Endodermal cell (in vitro differentiated cells): ENCODE data around the gene CPEB3. TPM values are rescaled to one million over a fixed set of nuclear protein-coding genes. Genes with fewer than 3 reads are reported as not detected.

Experiments used
- DNase-seq: peaks from one replicate; pipeline ENCODE4 v3.0.0-alpha.2; 2017
- H3K27ac ChIP-seq: 2 replicates; pipeline ENCODE4 v1.5.1; 2013; ENCODE audit warnings: mild to moderate bottlenecking, low read depth, low read length, moderate library complexity
- H3K27me3 ChIP-seq: 2 replicates; pipeline ENCODE4 v1.6.1; 2013; ENCODE audit warnings: mild to moderate bottlenecking, low read length, moderate library complexity; ENCODE audit not compliant: insufficient read depth, control insufficient read depth, poor library complexity, severe bottlenecking
- H3K36me3 ChIP-seq: 2 replicates; pipeline ENCODE4 v1.7.0; 2013; ENCODE audit warnings: mild to moderate bottlenecking, low read length, moderate library complexity; ENCODE audit not compliant: control insufficient read depth, insufficient read depth
- H3K4me1 ChIP-seq: one replicate; pipeline ENCODE4 v1.7.0; 2013; ENCODE audit warnings: low read length; ENCODE audit not compliant: control insufficient read depth, insufficient read depth
- H3K4me3 ChIP-seq: 2 replicates; pipeline ENCODE4 v1.5.1; 2013; ENCODE audit warnings: mild to moderate bottlenecking, low read length, moderate library complexity
- H3K9ac ChIP-seq: 2 replicates; pipeline ENCODE4 v1.6.1; 2013; ENCODE audit warnings: mild to moderate bottlenecking, low read length, moderate library complexity; ENCODE audit not compliant: poor library complexity, severe bottlenecking; ENCODE audit errors: extremely low read depth
- H3K9me3 ChIP-seq: 2 replicates; pipeline ENCODE4 v1.6.1; 2013; ENCODE audit warnings: mild to moderate bottlenecking, low read length, moderate library complexity; ENCODE audit not compliant: control insufficient read depth
- H3K27ac Mint-ChIP-seq: 2 replicates; pipeline ENCODE4 v1.8.0; 2020; ENCODE audit warnings: mixed read lengths
- H3K27me3 Mint-ChIP-seq: 2 replicates; pipeline ENCODE4 v1.8.0; 2021; ENCODE audit warnings: mild to moderate bottlenecking, mixed read lengths; ENCODE audit not compliant: insufficient read depth
- H3K36me3 Mint-ChIP-seq: 2 replicates; pipeline ENCODE4 v1.8.0; 2020; ENCODE audit warnings: low read depth, mixed read lengths
- H3K4me1 Mint-ChIP-seq: 2 replicates; pipeline ENCODE4 v1.8.0; 2020; ENCODE audit warnings: mixed read lengths
- H3K4me3 Mint-ChIP-seq: 2 replicates; pipeline ENCODE4 v1.8.0; 2020; ENCODE audit warnings: mild to moderate bottlenecking, moderate library complexity, mixed read lengths
- H3K9me3 Mint-ChIP-seq: 2 replicates; pipeline ENCODE4 v1.8.0; 2020; ENCODE audit warnings: mild to moderate bottlenecking, mixed read lengths
- WGBS, 2 experiments: methylation state at CpG; one replicate each; pipeline versions ENCODE4 v1.1.5 to v1.1.7; 2013; ENCODE audit warnings: missing lambda C conversion rate in 2 of 2, mixed read lengths in 1 of 2; ENCODE audit not compliant: insufficient coverage in 1 of 2, insufficient read length in 1 of 2; 5-methylcytosine and 5-hydroxymethylcytosine counted together
- total RNA-seq, 2 donors: library from RNA; stranded (reverse); fragmentation: NEBNext Ultra II Directional in 1 of 2; extraction: Animal tissue kit (Norgen Biotek cat#: 25700) in 1 of 2; gene quantifications; 2 replicates in 1 of 2; 3 replicates in 1 of 2; pipeline ENCODE4 v1.2.1, GENCODE V29; 2021
- TF ChIP-seq, protein P1 (sequence below): fragments of 200-600 bp; sonication (generic); conservative IDR thresholded peaks from 2 replicates; pipeline ENCODE4 v1.5.0; 2021; ENCODE audit warnings: antibody characterized with exemption, mild to moderate bottlenecking

The CPEB3 gene
- total RNA-seq, 2 donors from 2014 or later: 1.1 to 1.3 TPM

DNA sequence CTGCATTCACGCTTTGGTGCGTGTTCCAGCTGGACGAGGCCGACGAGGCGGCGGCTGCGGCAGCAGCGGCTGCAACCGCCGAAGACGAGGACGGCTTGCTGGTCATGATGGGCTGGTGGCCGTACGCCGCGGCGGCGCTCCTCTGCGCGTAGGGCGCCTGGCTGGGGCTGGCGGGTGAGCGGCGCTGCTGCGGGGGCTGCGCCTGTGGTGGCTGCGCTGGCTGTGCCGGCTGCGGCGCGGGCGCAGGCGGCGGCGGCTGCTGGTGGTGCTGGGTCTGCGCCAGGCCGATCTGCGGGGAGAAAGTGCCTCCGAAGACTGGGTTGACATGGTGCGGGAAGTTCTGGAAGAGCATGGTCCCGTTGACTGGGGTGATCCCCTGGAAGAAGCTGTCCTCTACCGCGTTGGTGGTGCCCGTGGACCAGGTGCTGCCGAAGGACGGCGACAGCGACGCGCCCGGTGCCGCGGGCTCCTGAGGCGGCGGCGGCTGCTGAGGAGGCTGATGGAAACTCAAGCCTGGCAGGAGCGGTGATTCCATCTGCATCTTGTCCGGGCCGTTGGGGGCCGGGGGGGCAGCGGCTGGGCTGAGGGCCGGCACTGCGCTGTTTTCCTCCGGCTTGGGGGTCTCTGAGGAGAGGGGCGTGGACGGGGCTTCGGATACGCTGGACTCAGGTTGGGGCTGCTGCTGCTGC, 51.1 kb downstream of the CPEB3 start:
- peak overlapping the region; percentile 74 for H3K4me3 Mint-ChIP-seq
- no peaks in the 10 kb centered on the region for H3K36me3 ChIP-seq
- peaks cover 37% of the 10 kb centered on the region for H3K27me3 ChIP-seq
- no peaks in the 10 kb centered on the region for H3K36me3 Mint-ChIP-seq
- peaks cover 5% of the 10 kb centered on the region for H3K4me1 ChIP-seq
- peak overlapping the region; percentile 60 for H3K27ac Mint-ChIP-seq
- H3K9me3 ChIP-seq: no peaks in the 10 kb centered on the region
- peaks cover 22% of the 10 kb centered on the region for H3K4me1 Mint-ChIP-seq
- peak overlapping the region; percentile 89 for H3K4me3 ChIP-seq
- TF ChIP-seq, protein P1, sequence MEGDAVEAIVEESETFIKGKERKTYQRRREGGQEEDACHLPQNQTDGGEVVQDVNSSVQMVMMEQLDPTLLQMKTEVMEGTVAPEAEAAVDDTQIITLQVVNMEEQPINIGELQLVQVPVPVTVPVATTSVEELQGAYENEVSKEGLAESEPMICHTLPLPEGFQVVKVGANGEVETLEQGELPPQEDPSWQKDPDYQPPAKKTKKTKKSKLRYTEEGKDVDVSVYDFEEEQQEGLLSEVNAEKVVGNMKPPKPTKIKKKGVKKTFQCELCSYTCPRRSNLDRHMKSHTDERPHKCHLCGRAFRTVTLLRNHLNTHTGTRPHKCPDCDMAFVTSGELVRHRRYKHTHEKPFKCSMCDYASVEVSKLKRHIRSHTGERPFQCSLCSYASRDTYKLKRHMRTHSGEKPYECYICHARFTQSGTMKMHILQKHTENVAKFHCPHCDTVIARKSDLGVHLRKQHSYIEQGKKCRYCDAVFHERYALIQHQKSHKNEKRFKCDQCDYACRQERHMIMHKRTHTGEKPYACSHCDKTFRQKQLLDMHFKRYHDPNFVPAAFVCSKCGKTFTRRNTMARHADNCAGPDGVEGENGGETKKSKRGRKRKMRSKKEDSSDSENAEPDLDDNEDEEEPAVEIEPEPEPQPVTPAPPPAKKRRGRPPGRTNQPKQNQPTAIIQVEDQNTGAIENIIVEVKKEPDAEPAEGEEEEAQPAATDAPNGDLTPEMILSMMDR: no peak
- H3K9ac ChIP-seq: peak overlapping the region; percentile 78
- H3K9me3 Mint-ChIP-seq: no peaks in the 10 kb centered on the region
- no peak overlapping the region for H3K27ac ChIP-seq
- WGBS, 2 experiments: 0 to 1% methylated on average over 21 to 69 of the region's 69 CpGs
- peak; percentile 81 for DNase-seq
- H3K27me3 Mint-ChIP-seq: peaks cover 58% of the 10 kb centered on the region

- Histone ChIP-seq H3K4me3 (peak overlapping the region; percentile 89), H3K27me3 (peaks cover 37% of the 10 kb centered on the region), H3K27ac (no peak overlapping the region), H3K36me3 (no peaks in the 10 kb centered on the region), H3K9me3 (no peaks in the 10 kb centered on the region), H3K4me1 (peaks cover 5% of the 10 kb centered on the region), H3K9ac (no peak overlapping the region)
- H3K27me3 Mint-ChIP-seq: peaks cover 58% of the 10 kb centered on the region
- WGBS, 2 experiments: 6 to 24% methylated on average over 6 to 27 of the region's 27 CpGs
- H3K36me3 Mint-ChIP-seq: no peaks in the 10 kb centered on the region
- no peak for DNase-seq
- TF ChIP-seq, protein P1: no peak
- no peaks in the 10 kb centered on the region for H3K9me3 Mint-ChIP-seq
- H3K27ac Mint-ChIP-seq: no peak overlapping the region
- H3K4me3 Mint-ChIP-seq: peak overlapping the region; percentile 74
- peaks cover 22% of the 10 kb centered on the region for H3K4me1 Mint-ChIP-seq
Observed at GRCh38 chr10:92239151-92239599, 51.7 kb downstream of the CPEB3 start.

- WGBS, 2 experiments: 81 to 86% methylated on average over 5 to 8 of the region's 8 CpGs
- H3K4me1 Mint-ChIP-seq: peaks cover 22% of the 10 kb centered on the region
- no peaks in the 10 kb centered on the region for H3K36me3 ChIP-seq
- no peaks in the 10 kb centered on the region for H3K9me3 Mint-ChIP-seq
- no peak overlapping the region for H3K27ac Mint-ChIP-seq
- TF ChIP-seq, protein P1: no peak
- peaks cover 37% of the 10 kb centered on the region for H3K27me3 ChIP-seq
- no peak overlapping the region for H3K9ac ChIP-seq
- peak overlapping the region; percentile 74 for H3K4me3 Mint-ChIP-seq
- H3K4me3 ChIP-seq: peak overlapping the region; percentile 89
- no peaks in the 10 kb centered on the region for H3K36me3 Mint-ChIP-seq
- H3K27me3 Mint-ChIP-seq: peaks cover 58% of the 10 kb centered on the region
- H3K27ac ChIP-seq: no peak overlapping the region
- DNase-seq: peak; percentile 46
- H3K4me1 ChIP-seq: peaks cover 5% of the 10 kb centered on the region
- no peaks in the 10 kb centered on the region for H3K9me3 ChIP-seq
Observed at GRCh38 chr10:92238586-92239098, 52.2 kb downstream of the CPEB3 start.
